ENCODE results near the gene SCARF2. TPM values are rescaled to one million over a fixed set of nuclear protein-coding genes. Genes with fewer than 3 reads are reported as not detected.

The SCARF2 gene
- total and polyA plus RNA-seq, 7 experiments from 2014 or later, result 0.21 to 2.6 (median 2.0) TPM

GRCh38 chr22:20434773-20435172 lies 2.9 kb downstream of the SCARF2 start:
- Mint-ChIP-seq H3K36me3 (peaks cover 0 to 7% (median 0%) of the 10 kb centered on the region in 5 donors), H3K27me3 (peaks cover 31 to 80% (median 40%) of the 10 kb centered on the region in 5 donors), H3K9me3 (peaks cover 0 to 2% (median 0%) of the 10 kb centered on the region in 11 donors), H3K4me3 (peak overlapping the region in 4 of 10 donors; percentile 6 to 50 (median 32)), H3K27ac (no peak overlapping the region), H3K4me1 (peaks cover 6 to 28% (median 14%) of the 10 kb centered on the region in 7 donors)
- intact Hi-C loops (cut with micrococcal nuclease), result no loop called here
- H3K9me3 ChIP-seq (ENCODE audit: control insufficient read depth in 2 of 3, low read length in 3 of 3), result no peaks in the 10 kb centered on the region
- DNase-seq (no peak), ATAC-seq (no peak)
- peaks cover 18 to 31% of the 10 kb centered on the region in 2 donors for H3K4me1 ChIP-seq (ENCODE audit: control insufficient read depth in 2 of 2, insufficient read depth in 2 of 2, low read length in 2 of 2)
- H3K36me3 ChIP-seq (ENCODE audit: control insufficient read depth in 2 of 3, insufficient read depth in 3 of 3, low read length in 3 of 3), result no peaks in the 10 kb centered on the region
- H3K4me3 ChIP-seq (ENCODE audit: low read length), result no peak overlapping the region
- ChIA-PET POLR2A (interaction anchor here (2.1 kb wide), 1 partner anchor 28 kb away, joined by 10 read pairs; no protein-coding TSS in a partner anchor), CTCF (interaction anchor here (1.0 kb wide), 1 partner anchor 16 kb away, joined by 4 read pairs; no protein-coding TSS in a partner anchor)
- H3K27ac ChIP-seq (ENCODE audit: low read depth, low read length), result no peak overlapping the region
- peaks cover 3 to 29% of the 10 kb centered on the region in 2 donors for H3K27me3 ChIP-seq (ENCODE audit: control insufficient read depth in 2 of 2, insufficient read depth in 2 of 2, low read length in 2 of 2)

GRCh38 chr22:20434264-20434751 lies 3.3 kb downstream of the SCARF2 start:
- ATAC-seq (no peak), DNase-seq (no peak)
- H3K27ac ChIP-seq (ENCODE audit: low read depth, low read length), result no peak overlapping the region
- H3K4me1 Mint-ChIP-seq, result peaks cover 6 to 28% (median 14%) of the 10 kb centered on the region in 7 donors
- no peak overlapping the region for H3K27ac Mint-ChIP-seq
- intact Hi-C loops (cut with micrococcal nuclease), result no loop called here
- H3K4me3 ChIP-seq (ENCODE audit: low read length), result no peak overlapping the region
- peaks cover 31 to 77% (median 38%) of the 10 kb centered on the region in 5 donors for H3K27me3 Mint-ChIP-seq
- peaks cover 0 to 4% (median 0%) of the 10 kb centered on the region in 5 donors for H3K36me3 Mint-ChIP-seq
- H3K36me3 ChIP-seq (ENCODE audit: control insufficient read depth in 2 of 3, insufficient read depth in 3 of 3, low read length in 3 of 3), result no peaks in the 10 kb centered on the region
- H3K9me3 Mint-ChIP-seq, result peaks cover 0 to 2% (median 0%) of the 10 kb centered on the region in 11 donors
- H3K4me1 ChIP-seq (ENCODE audit: control insufficient read depth in 2 of 2, insufficient read depth in 2 of 2, low read length in 2 of 2), result peaks cover 18 to 32% of the 10 kb centered on the region in 2 donors
- CTCF ChIA-PET, result no interaction called here
- POLR2A ChIA-PET, result interaction anchor here (2.1 kb wide), 1 partner anchor 29 kb away, joined by 10 read pairs; no protein-coding TSS in a partner anchor
- peak overlapping the region in 5 of 10 donors; percentile 20 to 58 (median 44) for H3K4me3 Mint-ChIP-seq
- no peaks in the 10 kb centered on the region for H3K9me3 ChIP-seq (ENCODE audit: control insufficient read depth in 2 of 3, low read length in 3 of 3)
- H3K27me3 ChIP-seq (ENCODE audit: control insufficient read depth in 2 of 2, insufficient read depth in 2 of 2, low read length in 2 of 2), result peaks cover 3 to 29% of the 10 kb centered on the region in 2 donors

GRCh38 chr22:20433686-20434241 lies 3.9 kb downstream of the SCARF2 start:
- peak overlapping the region in 5 of 10 donors; percentile 20 to 58 (median 30) for H3K4me3 Mint-ChIP-seq
- H3K4me3 ChIP-seq (ENCODE audit: low read length), result no peak overlapping the region
- H3K27ac Mint-ChIP-seq, result no peak overlapping the region
- H3K36me3 Mint-ChIP-seq, result peaks cover 0 to 4% (median 2%) of the 10 kb centered on the region in 5 donors
- POLR2A ChIA-PET, result interaction anchor here (2.1 kb wide), 1 partner anchor 29 kb away, joined by 10 read pairs; no protein-coding TSS in a partner anchor
- peaks cover 3 to 29% of the 10 kb centered on the region in 2 donors for H3K27me3 ChIP-seq (ENCODE audit: control insufficient read depth in 2 of 2, insufficient read depth in 2 of 2, low read length in 2 of 2)
- H3K9me3 Mint-ChIP-seq, result peaks cover 0 to 2% (median 0%) of the 10 kb centered on the region in 11 donors
- no peaks in the 10 kb centered on the region for H3K36me3 ChIP-seq (ENCODE audit: control insufficient read depth in 2 of 3, insufficient read depth in 3 of 3, low read length in 3 of 3)
- H3K4me1 ChIP-seq (ENCODE audit: control insufficient read depth in 2 of 2, insufficient read depth in 2 of 2, low read length in 2 of 2), result peaks cover 21 to 34% of the 10 kb centered on the region in 2 donors
- ATAC-seq (no peak), DNase-seq (no peak)
- CTCF ChIA-PET, result no interaction called here
- H3K27ac ChIP-seq (ENCODE audit: low read depth, low read length), result no peak overlapping the region
- intact Hi-C loops (cut with micrococcal nuclease), result no loop called here
- H3K4me1 Mint-ChIP-seq, result peaks cover 11 to 34% (median 18%) of the 10 kb centered on the region in 7 donors
- no peaks in the 10 kb centered on the region for H3K9me3 ChIP-seq (ENCODE audit: control insufficient read depth in 2 of 3, low read length in 3 of 3)
- peaks cover 31 to 75% (median 37%) of the 10 kb centered on the region in 5 donors for H3K27me3 Mint-ChIP-seq

- DNase-seq (no peak), ATAC-seq (no peak)
- H3K9me3 ChIP-seq (ENCODE audit: control insufficient read depth in 2 of 3, low read length in 3 of 3), result no peaks in the 10 kb centered on the region
- Mint-ChIP-seq H3K4me1 (peaks cover 12 to 35% (median 16%) of the 10 kb centered on the region in 7 donors), H3K36me3 (peaks cover 0 to 4% (median 2%) of the 10 kb centered on the region in 5 donors), H3K27ac (no peak overlapping the region), H3K27me3 (peaks cover 31 to 74% (median 33%) of the 10 kb centered on the region in 5 donors), H3K9me3 (peaks cover 0 to 2% (median 0%) of the 10 kb centered on the region in 11 donors), H3K4me3 (peak overlapping the region in 3 of 10 donors; percentile 20 to 84 (median 46))
- ChIA-PET CTCF (interaction anchor here (0.8 kb wide), 1 partner anchor 15 kb away, joined by 5 read pairs; no protein-coding TSS in a partner anchor), POLR2A (interaction anchor here (0.7 to 0.9 kb wide), 2 partner anchors 11 to 23 kb away, joined by 3 to 4 read pairs; no protein-coding TSS in a partner anchor)
- intact Hi-C loops (cut with micrococcal nuclease), result no loop called here
- no peak overlapping the region for H3K27ac ChIP-seq (ENCODE audit: low read depth, low read length)
- peaks cover 25 to 37% of the 10 kb centered on the region in 2 donors for H3K4me1 ChIP-seq (ENCODE audit: control insufficient read depth in 2 of 2, insufficient read depth in 2 of 2, low read length in 2 of 2)
- H3K27me3 ChIP-seq (ENCODE audit: control insufficient read depth in 2 of 2, insufficient read depth in 2 of 2, low read length in 2 of 2), result peaks cover 3 to 26% of the 10 kb centered on the region in 2 donors
- no peaks in the 10 kb centered on the region for H3K36me3 ChIP-seq (ENCODE audit: control insufficient read depth in 2 of 3, insufficient read depth in 3 of 3, low read length in 3 of 3)
- H3K4me3 ChIP-seq (ENCODE audit: low read length), result no peak overlapping the region
Measured at GRCh38 chr22:20433191-20433590, 4.4 kb downstream of the SCARF2 start.

- Histone ChIP-seq H3K4me1 (ENCODE audit: control insufficient read depth in 2 of 2, insufficient read depth in 2 of 2, low read length in 2 of 2) (peaks cover 25 to 36% of the 10 kb centered on the region in 2 donors), H3K27ac (ENCODE audit: low read depth, low read length) (no peak overlapping the region), H3K27me3 (ENCODE audit: control insufficient read depth in 2 of 2, insufficient read depth in 2 of 2, low read length in 2 of 2) (peaks cover 3 to 22% of the 10 kb centered on the region in 2 donors), H3K4me3 (ENCODE audit: low read length) (no peak overlapping the region), H3K9me3 (ENCODE audit: control insufficient read depth in 2 of 3, low read length in 3 of 3) (no peaks in the 10 kb centered on the region), H3K36me3 (ENCODE audit: control insufficient read depth in 2 of 3, insufficient read depth in 3 of 3, low read length in 3 of 3) (no peaks in the 10 kb centered on the region)
- ChIA-PET CTCF (interaction anchor here (0.8 kb wide), 1 partner anchor 14 kb away, joined by 5 read pairs; no protein-coding TSS in a partner anchor), POLR2A (interaction anchor here (0.9 to 1.4 kb wide), 2 partner anchors 24 to 32 kb away, joined by 3 to 4 read pairs; no protein-coding TSS in a partner anchor)
- intact Hi-C loops (cut with micrococcal nuclease), result no loop called here
- Mint-ChIP-seq H3K27me3 (peaks cover 32 to 76% (median 34%) of the 10 kb centered on the region in 5 donors), H3K4me1 (peaks cover 11 to 35% (median 18%) of the 10 kb centered on the region in 7 donors), H3K4me3 (peak overlapping the region in 9 of 10 donors; percentile 42 to 96 (median 61)), H3K9me3 (peaks cover 0 to 2% (median 0%) of the 10 kb centered on the region in 11 donors), H3K27ac (no peak overlapping the region), H3K36me3 (peaks cover 0 to 4% (median 2%) of the 10 kb centered on the region in 5 donors)
- DNase-seq (no peak), ATAC-seq (no peak)
Measured at GRCh38 chr22:20432244-20432686, 5.4 kb downstream of the SCARF2 start.

- H3K27me3 ChIP-seq (ENCODE audit: control insufficient read depth in 2 of 2, insufficient read depth in 2 of 2, low read length in 2 of 2), result peaks cover 0 to 17% of the 10 kb centered on the region in 2 donors
- H3K4me1 ChIP-seq (ENCODE audit: control insufficient read depth in 2 of 2, insufficient read depth in 2 of 2, low read length in 2 of 2), result peaks cover 18 to 32% of the 10 kb centered on the region in 2 donors
- H3K4me3 ChIP-seq (ENCODE audit: low read length), result peak overlapping the region; percentile 79
- no peaks in the 10 kb centered on the region for H3K36me3 ChIP-seq (ENCODE audit: control insufficient read depth in 2 of 3, insufficient read depth in 3 of 3, low read length in 3 of 3)
- Mint-ChIP-seq H3K4me3 (peak overlapping the region in 9 of 10 donors; percentile 48 to 96 (median 63)), H3K9me3 (no peaks in the 10 kb centered on the region), H3K4me1 (peaks cover 6 to 29% (median 14%) of the 10 kb centered on the region in 7 donors), H3K36me3 (peaks cover 0 to 4% (median 0%) of the 10 kb centered on the region in 5 donors), H3K27ac (no peak overlapping the region), H3K27me3 (peaks cover 31 to 76% (median 34%) of the 10 kb centered on the region in 5 donors)
- POLR2A ChIA-PET, result interaction anchor here (1.4 kb wide), 1 partner anchor 33 kb away, joined by 3 read pairs; no protein-coding TSS in a partner anchor
- ATAC-seq, result no peak
- no peak overlapping the region for H3K27ac ChIP-seq (ENCODE audit: low read depth, low read length)
- no peak for DNase-seq
- CTCF ChIA-PET, result interaction anchor here (0.6 kb wide), 1 partner anchor 23 kb away, joined by 3 read pairs; no protein-coding TSS in a partner anchor
- intact Hi-C loops (cut with micrococcal nuclease), result no loop called here
- H3K9me3 ChIP-seq (ENCODE audit: control insufficient read depth in 2 of 3, low read length in 3 of 3), result no peaks in the 10 kb centered on the region
Measured at GRCh38 chr22:20431511-20432192, 6.0 kb downstream of the SCARF2 start.
